Fibroblast of pulmonary artery (primary cell): Measurements from ENCODE around the gene MTARC2.

Experiments used
- DNase-seq: peaks from one replicate; pipeline ENCODE4 v3.0.0-alpha.2; 2010; ENCODE audit warnings: low read depth
- H3K4me3 ChIP-seq: replicated peaks from 2 replicates; pipeline ENCODE4 v1.5.1; 2011; ENCODE audit warnings: low read depth, mild to moderate bottlenecking, control low read depth, low read length, moderate library complexity
- CTCF ChIP-seq: IDR thresholded peaks from 2 replicates; pipeline ENCODE4 v1.5.1; 2011; ENCODE audit warnings: mild to moderate bottlenecking, control low read depth, low read length, inconsistent platforms; ENCODE audit errors: missing control alignments

Gene MTARC2

GRCh38 chr1:220767312-220768125 lies 19.4 kb downstream of the MTARC2 start:
- peak; percentile 90 for DNase-seq
- TF ChIP-seq CTCF, result no peak
- no peak overlapping the region for H3K4me3 ChIP-seq

- peak; percentile 67 for DNase-seq
- TF ChIP-seq CTCF, result peak; percentile 18
- H3K4me3 ChIP-seq, result no peak overlapping the region
Measured at GRCh38 chr1:220768126-220768601, 20.0 kb downstream of the MTARC2 start.

GRCh38 chr1:220769205-220769604 lies 21.1 kb downstream of the MTARC2 start:
- no peak for TF ChIP-seq CTCF
- DNase-seq, result no peak
- no peak overlapping the region for H3K4me3 ChIP-seq

GRCh38 chr1:220770245-220770913 lies 22.3 kb downstream of the MTARC2 start:
- TF ChIP-seq CTCF, result no peak
- no peak overlapping the region for H3K4me3 ChIP-seq
- no peak for DNase-seq

GRCh38 chr1:220772846-220773245 lies 24.7 kb downstream of the MTARC2 start:
- no peak for TF ChIP-seq CTCF
- H3K4me3 ChIP-seq, result no peak overlapping the region
- DNase-seq, result no peak

GRCh38 chr1:220775240-220775853 lies 27.2 kb downstream of the MTARC2 start:
- peak; percentile 80 for TF ChIP-seq CTCF
- peak; percentile 48 for DNase-seq
- H3K4me3 ChIP-seq, result no peak overlapping the region
